CD14-positive monocyte (primary cell): Measurements from ENCODE around the gene DYNC1LI2. TPM values are rescaled to one million over a fixed set of nuclear protein-coding genes. Genes with fewer than 3 reads are reported as not detected.
A peak's percentile ranks its signal among the peaks of the same experiment; 100 is the strongest.

Source experiments
- DNase-seq, 3 donors: peaks; one replicate each; pipeline ENCODE4 v3.0.0-alpha.2; 2011 to 2022
- H2AFZ ChIP-seq: 2 replicates; pipeline ENCODE4 v1.6.0; 2012; ENCODE audit warnings: mild to moderate bottlenecking, low read depth, low read length, inconsistent platforms; ENCODE audit not compliant: insufficient read depth, poor library complexity, severe bottlenecking
- H3K27ac ChIP-seq, 2 donors: 1 replicate in 1 of 2; 2 replicates in 1 of 2; pipeline ENCODE4 v1.5.1; 2012 to 2013; ENCODE audit warnings: low read length in 2 of 2, control low read depth in 1 of 2, inconsistent platforms in 1 of 2, low read depth in 1 of 2, mild to moderate bottlenecking in 1 of 2
- H3K27me3 ChIP-seq, 2 donors: one replicate each; pipeline versions ENCODE4 v1.6.0 to v1.6.1; 2011 to 2013; ENCODE audit warnings: low read length in 2 of 2; ENCODE audit not compliant: control insufficient read depth in 2 of 2, insufficient read depth in 2 of 2
- H3K36me3 ChIP-seq, 2 donors: replicated peaks in 1 of 2; 1 replicate in 1 of 2; 2 replicates in 1 of 2; pipeline versions ENCODE4 v1.5.1 to v1.6.1; 2012 to 2013; ENCODE audit warnings: low read length in 2 of 2, control low read depth in 1 of 2, inconsistent platforms in 1 of 2, mild to moderate bottlenecking in 1 of 2; ENCODE audit not compliant: insufficient read depth in 2 of 2, control insufficient read depth in 1 of 2
- H3K4me1 ChIP-seq, 2 donors: 1 replicate in 1 of 2; 2 replicates in 1 of 2; pipeline versions ENCODE4 v1.5.1 to v1.6.1; 2012 to 2013; ENCODE audit warnings: low read length in 2 of 2, control low read depth in 1 of 2, inconsistent platforms in 1 of 2, mild to moderate bottlenecking in 1 of 2, moderate library complexity in 1 of 2; ENCODE audit not compliant: insufficient read depth in 2 of 2, control insufficient read depth in 1 of 2
- H3K4me2 ChIP-seq: replicated peaks from 2 replicates; pipeline ENCODE3; 2012; ENCODE audit warnings: low read length, moderate library complexity, mild to moderate bottlenecking; ENCODE audit not compliant: poor library complexity, severe bottlenecking; ENCODE audit errors: extremely low read depth
- H3K4me3 ChIP-seq, 3 experiments: fragments of 200-600 bp in 1 of 3; sonication (generic) in 1 of 3; replicated peaks in 1 of 3; 1 replicate in 2 of 3; 2 replicates in 1 of 3; pipeline ENCODE4 v1.5.1; 2011 to 2013; ENCODE audit warnings: low read length in 3 of 3, mild to moderate bottlenecking in 3 of 3, control low read depth in 2 of 3, low read depth in 2 of 3, inconsistent platforms in 1 of 3, moderate library complexity in 1 of 3
- H3K79me2 ChIP-seq: 2 replicates; pipeline ENCODE4 v1.6.0; 2012; ENCODE audit warnings: mild to moderate bottlenecking, control low read depth, inconsistent platforms, low read length, moderate library complexity; ENCODE audit not compliant: insufficient read depth
- H3K9ac ChIP-seq: 2 replicates; pipeline ENCODE4 v1.6.0; 2017; ENCODE audit warnings: low read length, mild to moderate bottlenecking; ENCODE audit not compliant: insufficient read depth, poor library complexity, severe bottlenecking
- H3K9me3 ChIP-seq, 2 donors: replicated peaks in 1 of 2; 1 replicate in 1 of 2; 2 replicates in 1 of 2; pipeline versions ENCODE4 v1.5.1 to v1.6.1; 2012 to 2013; ENCODE audit warnings: low read length in 2 of 2, control low read depth in 1 of 2; ENCODE audit not compliant: control insufficient read depth in 1 of 2, insufficient read depth in 1 of 2
- H4K20me1 ChIP-seq: 2 replicates; pipeline ENCODE4 v1.6.0; 2012; ENCODE audit warnings: mild to moderate bottlenecking, low read length, control low read depth, moderate library complexity; ENCODE audit not compliant: insufficient read depth
- H3K27ac Mint-ChIP-seq, 7 donors: one replicate each; pipeline ENCODE4 v1.8.0; 2020; ENCODE audit warnings: mild to moderate bottlenecking in 7 of 7, mixed read lengths in 7 of 7, moderate library complexity in 6 of 7, inconsistent platforms in 2 of 7
- H3K27me3 Mint-ChIP-seq, 3 donors: one replicate each; pipeline ENCODE4 v1.8.0; 2021 to 2022; ENCODE audit warnings: low read depth in 3 of 3, mild to moderate bottlenecking in 3 of 3, mixed read lengths in 3 of 3, moderate library complexity in 3 of 3, inconsistent platforms in 1 of 3
- H3K36me3 Mint-ChIP-seq, 2 donors: one replicate each; pipeline ENCODE4 v1.8.0; 2020; ENCODE audit warnings: mixed read lengths in 2 of 2, inconsistent platforms in 1 of 2, mild to moderate bottlenecking in 1 of 2
- H3K4me1 Mint-ChIP-seq: one replicate; pipeline ENCODE4 v1.8.0; 2020; ENCODE audit warnings: mild to moderate bottlenecking, mixed read lengths
- H3K4me3 Mint-ChIP-seq, 2 donors: one replicate each; pipeline ENCODE4 v1.8.0; 2020; ENCODE audit warnings: mild to moderate bottlenecking in 2 of 2, mixed read lengths in 2 of 2, moderate library complexity in 1 of 2
- H3K9me3 Mint-ChIP-seq, 7 donors: one replicate each; pipeline ENCODE4 v1.8.0; 2020 to 2022; ENCODE audit warnings: mixed read lengths in 7 of 7, mild to moderate bottlenecking in 6 of 7, moderate library complexity in 6 of 7, inconsistent platforms in 2 of 7
- CTCF ChIP-seq: fragments of 200-600 bp; IDR thresholded peaks from one replicate; pipeline ENCODE4 v1.8.0; 2022; ENCODE audit warnings: antibody characterized with exemption, mild to moderate bottlenecking
- WGBS: methylation state at CpG from one replicate; pipeline ENCODE4 v1.1.5; 2013; ENCODE audit warnings: missing lambda C conversion rate; ENCODE audit not compliant: insufficient coverage; 5-methylcytosine and 5-hydroxymethylcytosine counted together
- intact Hi-C, 2 donors: fragments of 100-400 bp; cut with micrococcal nuclease; formaldehyde crosslinking; loops; one replicate each; pipeline versions ENCODE4 v1.15.0 to v1.15.1; 2023
- polyA plus RNA-seq, 3 donors: library from polyadenylated mRNA; depleted of rRNA in 1 of 3; unstranded in 2 of 3; stranded (reverse) in 1 of 3; fragments of 300-500 nt in 2 of 3; fragments of >200 nt in 1 of 3; fragmentation: Illumina TruSeq in 2 of 3; gene quantifications; 1 replicate in 2 of 3; 2 replicates in 1 of 3; pipeline ENCODE4 v1.2.3, GENCODE V29; 2012 to 2021

The DYNC1LI2 gene
- polyA plus RNA-seq, 3 donors, result 14.9 to 125 (median 23.9) TPM

GRCh38 chr16:66698046-66698445 lies 53.4 kb downstream of the DYNC1LI2 start:
- intact Hi-C loops, result loop anchor here in 1 of 2 donors (5.0 to 10.0 kb wide), 2 partner anchors 46 to 547 kb away; partner anchors contain the start of genes FHOD1 and SLC9A5
- H3K9ac ChIP-seq, result no peak overlapping the region
- H4K20me1 ChIP-seq, result peaks cover 9% of the 10 kb centered on the region
- H3K4me2 ChIP-seq, result no peak overlapping the region
- no peak overlapping the region for H3K4me3 Mint-ChIP-seq
- H3K4me1 ChIP-seq, result peaks cover 80 to 86% of the 10 kb centered on the region in 2 donors
- no peak overlapping the region for H2AFZ ChIP-seq
- peaks cover 0 to 2% (median 0%) of the 10 kb centered on the region in 3 donors for H3K27me3 Mint-ChIP-seq
- DNase-seq, result no peak
- H3K4me3 ChIP-seq, result no peak overlapping the region
- H3K9me3 ChIP-seq, result no peaks in the 10 kb centered on the region
- H3K4me1 Mint-ChIP-seq, result peaks cover 82% of the 10 kb centered on the region
- no CpG with 5 or more reads among the region's 7 CpGs for WGBS
- peaks cover 0 to 6% of the 10 kb centered on the region in 2 donors for H3K36me3 Mint-ChIP-seq
- no peak overlapping the region for H3K27ac ChIP-seq
- H3K79me2 ChIP-seq, result peaks cover 38% of the 10 kb centered on the region
- no peak for TF ChIP-seq CTCF
- H3K9me3 Mint-ChIP-seq, result no peaks in the 10 kb centered on the region
- H3K36me3 ChIP-seq, result no peaks in the 10 kb centered on the region
- no peaks in the 10 kb centered on the region for H3K27me3 ChIP-seq
- no peak overlapping the region for H3K27ac Mint-ChIP-seq

GRCh38 chr16:66696669-66697630 lies 54.5 kb downstream of the DYNC1LI2 start, which contains the start of gene CMTM4:
TSS of gene CMTM4 (minus strand) at chr16:66696743. CDS start at chr16:66696525, 218 bp downstream.
- Mint-ChIP-seq H3K36me3 (peaks cover 0 to 11% of the 10 kb centered on the region in 2 donors), H3K4me1 (peaks cover 74% of the 10 kb centered on the region), H3K27me3 (peaks cover 0 to 2% (median 0%) of the 10 kb centered on the region in 3 donors), H3K4me3 (peak within 1 kb of the TSS; percentile 91 to 93), H3K27ac (peak within 1 kb of the TSS; percentile 59 to 88 (median 80)), H3K9me3 (no peaks in the 10 kb centered on the region)
- H3K9ac ChIP-seq, result peak within 1 kb of the TSS; percentile 66
- peaks cover 74 to 81% of the 10 kb centered on the region in 2 donors for H3K4me1 ChIP-seq
- no peaks in the 10 kb centered on the region for H3K36me3 ChIP-seq
- H3K9me3 ChIP-seq, result no peaks in the 10 kb centered on the region
- peaks cover 49% of the 10 kb centered on the region for H3K79me2 ChIP-seq
- peak within 1 kb of the TSS; percentile 99 for H3K4me2 ChIP-seq
- DNase-seq, result peak; percentile 67 to 82 (median 70)
- H3K4me3 ChIP-seq, result peak within 1 kb of the TSS; percentile 66 to 92 (median 86)
- intact Hi-C loops, result loop anchor here in 1 of 2 donors (5.0 to 10.0 kb wide), 2 partner anchors 45 to 548 kb away; partner anchors contain the start of genes FHOD1 and SLC9A5
- H3K27ac ChIP-seq, result peak within 1 kb of the TSS; percentile 21 to 58
- peaks cover 17% of the 10 kb centered on the region for H4K20me1 ChIP-seq
- H3K27me3 ChIP-seq, result no peaks in the 10 kb centered on the region
- H2AFZ ChIP-seq, result peak within 1 kb of the TSS; percentile 92
- TF ChIP-seq CTCF, result no peak
- under 1% methylated on average over 78 of the region's 84 CpGs for WGBS
